IPS DF 19.7 (cell line): Measurements from ENCODE around the gene FN1.

ENCODE experiments used
- DNase-seq: peaks from one replicate; pipeline ENCODE4 v3.0.0-alpha.2; 2013; ENCODE audit warnings: low read depth, low spot score

The FN1 gene

DNA sequence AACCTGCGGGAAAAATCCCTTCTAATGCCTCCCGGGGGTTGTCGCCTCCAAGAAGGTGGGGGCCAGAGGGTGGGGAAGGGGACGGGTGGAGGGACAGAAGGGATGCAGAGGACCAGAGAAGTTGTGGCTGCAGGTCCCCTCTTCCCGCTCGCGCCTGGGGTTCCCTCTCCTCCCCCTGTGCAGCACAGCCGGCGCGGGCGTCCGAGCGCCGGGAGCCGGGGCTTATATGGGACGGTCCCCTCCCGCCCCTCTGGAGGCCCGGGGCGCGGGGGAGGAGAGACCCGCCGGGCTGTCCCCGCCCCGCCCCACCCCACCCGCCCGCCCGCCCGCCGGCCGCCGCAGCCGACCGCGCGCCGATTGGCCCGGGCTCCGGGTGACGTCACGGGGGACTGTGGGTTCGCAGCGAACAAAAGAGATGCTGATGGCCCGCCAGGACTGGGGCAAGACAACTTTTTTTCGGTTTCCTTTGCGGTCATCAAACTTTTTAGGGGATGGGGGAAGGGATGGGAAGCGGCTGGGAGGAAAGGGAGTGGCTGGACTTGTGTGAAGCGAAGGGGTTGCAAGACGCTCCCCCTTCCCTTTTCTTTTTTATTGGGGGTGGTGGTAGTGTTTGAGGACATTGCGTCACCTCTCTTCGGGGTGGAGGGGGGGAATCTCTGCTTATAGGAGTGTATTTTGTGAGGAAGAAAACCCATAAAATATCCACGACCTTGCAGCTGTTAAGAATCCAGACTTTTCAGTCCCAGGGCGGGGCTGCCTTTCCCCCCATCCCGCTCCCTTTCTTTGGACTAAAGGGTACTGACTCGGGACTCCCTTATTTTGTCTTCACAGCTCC lies at the start of gene FN1:
FN1 (minus strand) TSS at position 199 of the 835 bp plus-strand sequence. CDS start 266 bp downstream, outside the sequence.
- peak; percentile 74 for DNase-seq

- no peak for DNase-seq
These were observed 49.2 kb upstream of the FN1 start for GRCh38 chr2:215485032-215485431.

DNA sequence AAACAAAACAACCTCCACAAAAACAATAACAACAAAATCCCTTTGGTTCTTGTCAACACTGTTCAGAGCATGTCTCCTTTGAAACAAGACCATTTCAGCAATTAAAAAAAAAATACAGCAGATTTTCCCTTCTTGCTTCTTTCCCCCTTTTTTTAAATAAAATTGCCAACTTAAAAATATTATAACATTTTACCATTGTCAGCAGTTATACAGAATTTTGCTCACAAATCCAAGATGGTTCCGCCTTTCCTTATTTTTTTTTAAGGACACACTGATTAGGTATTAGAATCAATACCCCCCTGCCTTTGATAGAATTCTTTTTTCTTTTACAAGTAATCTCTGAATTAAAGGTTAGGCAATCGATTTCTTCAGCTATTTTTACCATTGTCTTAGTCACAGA lies 48.7 kb upstream of the FN1 start:
- DNase-seq, result no peak

- no peak for DNase-seq
These were observed 47.6 kb upstream of the FN1 start for GRCh38 chr2:215483431-215483830.

GRCh38 chr2:215479536-215480240 lies 43.8 kb upstream of the FN1 start:
- no peak for DNase-seq

DNA sequence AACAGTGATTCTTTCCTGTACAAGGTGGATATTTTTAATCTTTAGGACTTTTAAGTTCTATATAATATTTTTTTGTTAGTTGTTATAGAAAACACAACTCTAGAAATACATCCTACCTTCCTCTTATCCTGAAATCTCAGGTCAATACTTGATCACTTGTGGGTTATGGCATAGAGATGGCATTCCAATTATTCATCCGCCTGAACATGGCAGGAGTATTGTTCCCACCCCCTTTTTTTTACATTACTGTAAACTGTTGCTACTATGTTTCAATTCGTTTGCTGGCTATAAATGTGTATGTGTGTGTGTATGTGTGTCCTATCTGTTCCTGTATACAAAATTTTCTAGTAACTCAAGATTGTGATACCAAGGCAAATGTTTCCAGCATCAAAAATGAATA lies 43.3 kb upstream of the FN1 start:
- no peak for DNase-seq

GRCh38 chr2:215476424-215476823 lies 40.6 kb upstream of the FN1 start:
- no peak for DNase-seq

DNA sequence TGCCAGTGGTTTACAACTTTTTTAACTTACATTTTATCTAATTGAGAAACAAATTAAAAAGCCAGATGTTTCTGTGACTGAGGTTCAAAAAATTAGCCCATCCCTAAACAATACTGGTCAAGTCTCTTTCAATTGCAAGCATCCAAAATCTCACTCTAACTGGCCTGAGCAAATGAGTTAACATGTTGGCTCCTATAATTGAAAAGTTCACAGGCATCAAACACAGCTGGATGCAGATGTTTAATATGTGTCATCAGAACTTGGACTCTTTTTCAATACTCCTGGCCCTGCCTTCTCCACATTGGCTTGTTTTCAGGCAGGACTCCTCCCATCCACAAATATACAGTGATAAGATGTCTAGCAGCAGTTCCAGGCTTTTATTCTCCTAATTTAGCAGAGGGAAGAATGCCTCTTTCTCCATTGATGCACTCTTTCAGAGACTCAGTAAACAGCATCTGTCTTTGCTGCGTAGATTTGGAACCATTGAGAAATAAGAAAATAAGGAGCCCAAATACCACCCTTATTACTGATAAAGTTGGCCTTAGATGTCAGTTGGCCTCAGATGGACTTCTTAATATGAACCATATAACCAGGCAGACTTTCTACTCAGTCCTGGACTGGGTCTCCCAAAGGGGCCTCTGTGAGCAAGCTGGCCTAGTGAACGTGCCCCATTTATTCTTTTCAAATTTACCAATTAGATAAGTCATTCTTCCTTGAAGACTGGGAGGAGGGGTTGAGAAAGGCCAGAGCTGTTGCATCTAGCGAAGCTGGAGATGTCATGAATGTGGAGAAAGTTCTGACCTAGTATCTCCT lies 30.4 kb upstream of the FN1 start:
- no peak for DNase-seq

- DNase-seq, result no peak
These were observed 29.4 kb upstream of the FN1 start for GRCh38 chr2:215465256-215465655.

DNA sequence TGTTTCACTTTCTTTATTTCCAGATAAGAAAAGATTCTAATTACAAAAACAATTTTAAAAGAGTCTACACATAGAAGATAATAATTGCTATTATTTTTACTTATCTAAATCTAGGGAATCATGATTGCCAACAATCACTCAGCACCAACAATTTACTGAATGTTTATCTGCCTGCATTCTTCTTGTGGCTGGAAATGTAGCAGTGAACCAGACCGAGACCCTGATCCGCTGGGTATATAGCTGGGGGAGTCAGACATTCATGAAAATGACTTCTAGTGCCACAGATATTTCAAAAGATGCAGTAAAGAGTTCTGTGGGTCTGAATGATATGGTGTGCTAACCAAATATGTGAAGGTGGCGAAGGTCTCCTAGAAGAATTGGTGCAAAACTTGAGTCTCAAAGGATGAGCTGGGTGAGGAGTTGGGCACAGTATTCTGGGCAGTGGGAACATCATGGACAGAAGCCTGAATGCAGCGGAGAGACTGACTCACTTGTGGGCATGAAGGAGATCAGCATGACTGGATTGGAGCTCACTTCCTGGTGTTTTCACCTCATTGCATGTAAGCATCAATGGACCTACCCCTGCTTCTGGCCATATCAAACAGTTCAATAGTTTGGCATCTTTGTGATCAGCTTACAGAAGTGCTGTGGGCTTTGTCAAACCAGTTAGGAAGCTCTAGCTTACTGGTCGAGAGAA lies 26.1 kb upstream of the FN1 start:
- no peak for DNase-seq

- no peak for DNase-seq
These were observed 25.0 kb upstream of the FN1 start for GRCh38 chr2:215460682-215461382.

GRCh38 chr2:215455958-215456357 lies 20.1 kb upstream of the FN1 start:
- DNase-seq, result no peak

DNA sequence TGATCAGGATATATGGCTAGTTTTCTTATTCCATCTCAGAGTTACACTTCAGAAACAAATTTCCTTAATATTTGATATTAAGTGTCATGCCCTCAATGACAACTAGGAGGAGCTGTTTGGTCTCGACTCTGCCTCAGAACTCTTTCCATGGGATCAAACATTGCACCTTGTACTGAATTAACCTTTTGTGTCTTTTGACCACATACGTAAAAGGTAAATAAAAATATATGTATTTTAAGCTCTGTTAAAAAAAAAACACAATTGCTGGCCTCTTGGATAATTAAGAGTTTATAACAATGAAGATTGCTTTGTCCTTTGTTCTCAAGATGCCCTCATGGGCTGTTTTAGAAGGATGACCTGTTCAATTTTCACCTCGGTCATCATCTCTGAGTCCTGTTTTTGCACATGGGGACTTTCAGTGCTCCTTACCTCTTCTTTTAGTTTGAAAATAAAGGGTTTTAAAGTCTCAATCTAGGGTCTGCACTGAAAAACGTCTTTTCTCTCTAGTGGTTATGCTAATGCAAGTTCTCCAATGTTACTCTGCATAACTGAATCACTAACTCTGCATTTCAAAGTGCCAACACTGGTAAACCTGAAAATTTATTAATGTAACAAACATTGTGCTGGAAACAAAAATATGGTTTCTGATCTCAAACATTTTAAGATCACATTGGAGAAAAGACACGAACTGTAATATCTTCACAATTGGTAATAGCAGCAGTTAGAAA lies 18.8 kb upstream of the FN1 start:
- DNase-seq, result no peak

DNA sequence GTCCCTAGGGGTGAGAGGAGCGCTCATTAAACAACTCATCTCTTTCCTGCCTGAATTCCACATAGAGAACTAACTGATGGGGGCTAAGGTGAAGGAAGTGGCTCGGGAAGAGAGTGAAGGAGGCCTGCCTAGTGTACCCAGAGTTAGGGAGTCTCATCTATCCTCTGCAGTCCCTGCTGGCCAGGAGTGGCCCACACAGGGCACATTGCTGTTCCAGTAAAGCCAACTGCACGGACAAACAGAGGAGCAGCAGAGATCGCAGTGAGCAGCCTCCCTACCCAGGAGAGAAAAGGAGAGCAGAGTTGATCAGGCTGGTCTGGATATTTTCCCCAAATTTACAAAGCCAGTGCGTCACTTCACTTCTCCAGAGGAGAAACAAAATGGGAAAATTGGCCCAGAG lies 16.9 kb upstream of the FN1 start:
- no peak for DNase-seq

- DNase-seq, result no peak
These were observed 15.3 kb upstream of the FN1 start for GRCh38 chr2:215451012-215451756.

DNA sequence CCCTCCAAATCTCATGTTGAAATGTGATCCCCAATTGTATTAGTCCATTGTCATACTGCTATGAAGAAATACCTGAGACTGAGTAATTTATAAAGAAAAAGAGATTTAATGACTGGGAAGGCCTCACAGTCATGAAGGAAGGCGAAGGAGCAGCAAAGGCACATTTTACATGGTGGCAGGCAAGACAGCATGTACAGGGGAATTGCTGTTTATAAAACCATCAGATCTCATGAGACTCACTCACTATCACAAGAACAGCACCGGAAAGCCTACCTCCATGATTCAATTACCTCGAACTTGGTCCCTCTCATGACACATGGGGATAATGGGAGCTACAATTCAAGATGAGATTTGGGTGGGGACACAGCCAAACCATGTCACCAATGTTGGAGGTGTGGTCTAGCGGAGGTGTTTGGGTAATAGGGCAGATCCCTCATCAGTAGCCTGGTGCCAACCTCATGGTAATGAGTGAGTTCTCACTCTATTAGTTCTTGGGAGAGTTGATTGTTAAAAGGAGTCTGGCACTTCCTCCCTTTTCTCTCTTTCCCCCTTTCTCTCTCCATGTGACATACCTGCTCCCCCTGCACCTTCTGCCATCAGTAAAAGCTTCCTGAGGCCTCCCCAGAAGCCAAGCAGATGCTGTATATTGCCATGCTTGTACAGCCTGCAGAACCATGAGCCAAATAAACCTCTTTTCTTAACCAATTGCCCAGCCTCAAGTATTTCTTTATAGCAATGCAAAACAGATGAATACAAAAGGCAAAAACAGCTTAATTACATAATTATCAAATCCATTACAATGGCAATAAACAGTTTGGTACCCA lies 14.5 kb upstream of the FN1 start:
- no peak for DNase-seq

DNA sequence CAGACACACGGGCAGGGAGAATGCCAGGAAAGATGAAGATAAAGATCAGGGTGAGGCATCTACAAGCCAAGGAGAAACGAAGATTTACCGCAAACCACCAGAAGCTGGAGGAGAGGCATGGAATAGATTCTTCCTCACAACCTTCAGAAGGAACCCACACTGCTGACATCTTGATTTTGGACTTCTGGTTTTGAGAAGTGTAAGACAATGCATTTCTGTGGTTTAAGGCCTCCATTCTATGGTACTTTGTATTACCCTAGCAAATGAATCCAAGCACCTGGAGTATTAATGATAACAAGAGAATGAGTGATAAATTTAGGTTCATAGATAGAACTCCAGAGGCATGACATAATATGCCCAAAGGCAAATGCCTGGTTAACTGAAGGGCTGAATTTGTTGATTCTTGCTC lies 11.8 kb upstream of the FN1 start:
- DNase-seq, result no peak

DNA sequence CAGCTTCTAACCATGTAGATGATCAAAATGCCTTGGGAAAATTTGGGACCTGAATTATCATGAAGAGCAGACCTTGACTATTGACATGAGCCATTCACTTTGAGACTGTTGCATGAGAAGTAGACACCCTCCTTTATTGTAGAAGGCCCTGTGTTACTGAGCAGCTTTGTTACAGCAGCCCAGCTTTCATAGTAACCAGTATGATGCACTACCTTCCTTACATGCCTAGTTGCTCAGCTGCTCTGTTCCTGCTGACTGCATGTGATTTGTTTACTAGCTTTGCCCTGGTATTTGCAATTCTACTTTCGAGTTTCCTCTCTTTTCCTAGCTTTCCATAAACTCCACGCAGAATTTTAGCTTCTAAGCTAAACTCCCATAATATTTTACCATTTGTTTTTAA lies 11.2 kb upstream of the FN1 start:
- no peak for DNase-seq

DNA sequence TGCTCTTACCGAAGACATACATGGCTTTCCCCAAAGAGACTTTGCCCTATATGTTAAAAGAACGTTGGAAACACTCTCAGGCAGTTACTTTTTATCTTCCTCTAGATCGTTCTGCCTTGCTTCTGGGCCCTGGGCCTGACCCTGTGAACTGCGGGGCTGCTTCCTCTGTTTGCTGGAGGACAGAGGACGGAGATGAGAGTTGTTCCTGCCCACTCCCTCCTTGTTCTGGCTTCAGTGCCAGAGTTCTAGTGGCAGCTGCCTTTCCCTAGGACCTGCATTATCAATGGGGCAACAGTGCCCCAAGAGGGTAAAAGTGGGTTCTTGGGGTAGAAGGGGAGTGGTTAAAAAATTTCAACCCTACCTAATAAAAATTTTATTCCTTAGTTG lies 6.5 kb upstream of the FN1 start:
- DNase-seq, result no peak
